Stimulated activated CD8-positive, alpha-beta memory T cell treated with anti-CD3 and anti-CD28 coated beads, Interleukin-7, amount 100 ng/mL, for 48 hours (primary cell): ENCODE measurements around the gene TMEM61.
"Not testable (repeated sequence)": the region's sequence is repeated elsewhere in the genome, so short reads cannot be mapped to it uniquely, and the experiment has no call there.

Source experiments
- DNase-seq, 2 donors: peaks; one replicate each; pipeline ENCODE4 v3.0.0-alpha.2; 2020; ENCODE audit warnings: low read depth in 1 of 2; ENCODE audit errors: extremely low read depth in 1 of 2

TMEM61 gene

DNA sequence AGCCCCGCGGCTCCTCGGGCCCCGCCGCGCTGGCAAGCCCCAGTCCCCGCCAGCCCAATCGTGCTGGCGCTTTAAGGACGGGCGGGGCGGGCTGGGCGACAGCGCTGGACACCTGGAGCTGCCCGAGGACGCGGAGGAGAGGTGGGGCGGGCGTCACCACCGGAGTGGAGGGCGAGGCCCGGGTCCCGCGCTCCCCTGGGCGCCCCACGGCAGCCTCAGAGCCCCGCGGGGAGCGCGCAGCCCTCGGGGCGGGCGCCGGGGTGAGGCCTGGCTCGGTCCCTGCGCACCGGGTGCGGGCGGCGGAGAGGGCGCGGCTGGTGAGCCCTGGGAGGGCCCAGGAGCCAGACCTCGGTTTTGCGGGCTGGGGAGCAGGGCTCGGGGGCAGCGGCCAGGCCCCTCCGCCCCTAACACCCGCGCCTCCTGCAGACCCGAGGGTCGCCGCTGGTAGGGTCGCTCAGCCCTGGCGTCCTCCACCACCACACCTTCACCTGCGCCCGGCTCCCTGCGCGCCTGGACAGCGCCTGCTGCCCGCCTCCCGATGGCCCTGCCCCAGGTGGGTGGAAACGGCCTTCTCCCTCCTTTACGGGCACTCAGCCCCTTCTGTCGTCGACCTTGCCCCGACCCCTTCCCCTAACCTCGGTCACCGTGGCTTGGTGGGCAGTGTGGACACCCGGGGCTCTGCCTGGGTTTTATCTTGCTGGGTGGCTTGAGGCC, at the start of gene TMEM61:
TSS of gene TMEM61 (plus strand) at position 101 of the 714 bp plus-strand sequence. CDS start at position 539, 438 bp downstream.
- no peak for DNase-seq

- DNase-seq, result no peak
Measured at GRCh38 chr1:54931275-54931840, 49.1 kb upstream of the TMEM61 start.

- DNase-seq, result not testable (repeated sequence)
Measured at GRCh38 chr1:54934081-54934480, 46.3 kb upstream of the TMEM61 start.

- no peak for DNase-seq
Measured at GRCh38 chr1:54934869-54935268, 45.6 kb upstream of the TMEM61 start.

- DNase-seq, result no peak
Measured at GRCh38 chr1:54936791-54937190, 43.6 kb upstream of the TMEM61 start.

GRCh38 chr1:54937469-54937868, 43.0 kb upstream of the TMEM61 start:
- no peak for DNase-seq

- not testable (repeated sequence) for DNase-seq
Measured at GRCh38 chr1:54938955-54939354, 41.5 kb upstream of the TMEM61 start.

GRCh38 chr1:54940042-54940441, 40.4 kb upstream of the TMEM61 start:
- DNase-seq, result no peak

- no peak for DNase-seq
Measured at GRCh38 chr1:54942976-54943375, 37.5 kb upstream of the TMEM61 start.

GRCh38 chr1:54944610-54945392, 35.6 kb upstream of the TMEM61 start:
- peak; percentile 14 to 43 for DNase-seq

GRCh38 chr1:54945393-54945936, 35.0 kb upstream of the TMEM61 start:
- DNase-seq, result no peak

- no peak for DNase-seq
Measured at GRCh38 chr1:54947540-54947939, 32.9 kb upstream of the TMEM61 start.

DNA sequence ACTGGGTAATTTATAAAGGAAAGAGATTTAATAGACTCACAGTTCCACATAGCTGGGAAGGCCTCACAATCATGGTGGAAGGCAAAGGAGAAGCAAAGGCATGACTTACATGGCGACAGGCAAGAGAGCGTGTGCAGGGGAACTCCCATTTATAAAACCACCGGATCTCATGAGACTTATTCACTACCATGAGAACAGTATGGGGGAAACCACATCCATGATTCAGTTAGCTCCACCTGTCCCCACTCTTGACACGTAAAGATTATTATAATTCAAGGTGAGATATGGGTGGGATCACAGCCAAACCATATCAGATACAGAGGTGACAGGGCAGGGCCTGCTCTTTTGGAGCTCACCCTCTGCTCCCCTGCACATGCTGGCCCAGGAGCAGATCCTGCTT, 31.4 kb upstream of the TMEM61 start:
- no peak for DNase-seq

DNA sequence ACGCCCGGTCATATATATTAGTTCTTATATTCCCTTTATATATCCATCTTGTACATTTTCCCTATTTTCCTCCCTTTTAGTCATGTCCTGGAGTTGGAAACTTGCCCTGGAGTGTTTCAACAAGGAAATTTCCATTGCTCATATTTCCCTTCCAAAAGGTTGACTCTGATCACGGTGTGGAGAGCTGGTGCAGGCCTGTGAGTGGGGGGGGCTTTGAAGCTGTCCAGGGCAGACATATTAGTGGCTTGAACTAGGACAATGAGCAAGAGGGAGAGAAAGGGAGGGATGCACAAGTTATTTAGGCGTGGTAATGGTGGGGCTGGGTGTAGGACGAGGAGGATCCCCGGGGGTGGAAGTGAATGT, 30.4 kb upstream of the TMEM61 start:
- no peak for DNase-seq

- peak; percentile 10 to 19 for DNase-seq
Measured at GRCh38 chr1:54950369-54951163, 29.9 kb upstream of the TMEM61 start.

- no peak for DNase-seq
Measured at GRCh38 chr1:54951810-54952226, 28.6 kb upstream of the TMEM61 start.

DNA sequence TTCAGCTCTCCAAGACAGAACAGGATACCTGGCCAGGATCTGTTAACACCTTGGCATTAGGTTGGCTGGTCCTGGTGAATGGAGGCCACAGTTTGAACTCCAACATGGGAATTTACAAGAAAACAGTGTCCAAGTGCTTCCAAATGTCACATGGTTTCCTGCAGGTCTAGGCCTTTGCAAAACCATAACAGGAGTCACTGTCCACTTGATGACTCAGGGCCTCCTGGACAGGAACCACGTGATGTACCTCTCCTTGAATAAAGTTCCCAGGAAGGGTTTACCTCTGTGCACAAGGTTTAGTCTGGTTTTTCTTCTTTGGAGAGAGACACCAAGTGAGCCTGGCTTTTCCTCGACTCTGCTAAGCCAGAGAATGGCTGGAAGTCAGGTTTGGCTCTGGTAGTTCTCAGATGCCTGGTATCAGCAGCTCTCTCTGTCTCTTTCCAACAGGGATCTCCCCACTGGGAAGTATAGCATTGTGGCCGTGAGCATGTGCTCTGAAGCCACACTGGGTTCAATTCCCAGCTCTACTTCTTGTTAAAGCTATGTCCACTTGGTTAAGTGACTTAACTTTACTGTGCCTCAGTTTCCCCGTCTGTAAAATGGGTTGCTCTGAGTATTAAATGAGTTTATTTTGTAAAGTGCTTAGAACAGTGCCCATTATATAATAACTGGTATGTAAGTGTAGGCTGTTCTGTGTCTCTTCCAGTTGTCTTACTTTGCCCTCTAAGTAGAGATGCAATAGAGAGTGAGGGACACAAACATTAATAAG, 27.3 kb upstream of the TMEM61 start:
- no peak for DNase-seq

DNA sequence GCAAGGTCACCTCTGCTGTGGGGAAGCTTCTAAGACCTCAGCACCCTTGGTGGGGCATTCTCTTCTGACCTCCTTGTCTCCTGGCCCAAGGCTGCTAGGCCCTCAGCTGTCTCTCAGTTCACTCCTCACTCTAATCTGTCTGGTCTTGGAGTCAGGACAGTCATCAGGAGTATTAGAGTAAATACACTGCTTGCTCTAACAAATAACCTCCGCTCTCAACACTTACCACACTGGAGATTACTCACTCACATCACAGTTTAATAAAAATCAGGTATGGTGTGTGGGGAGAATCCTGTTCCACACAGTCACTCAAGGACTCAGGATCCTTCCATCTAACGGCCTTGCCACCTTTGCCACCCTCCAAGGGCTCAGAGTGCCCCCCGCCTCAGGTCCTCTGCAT, 26.6 kb upstream of the TMEM61 start:
- DNase-seq, result no peak

DNA sequence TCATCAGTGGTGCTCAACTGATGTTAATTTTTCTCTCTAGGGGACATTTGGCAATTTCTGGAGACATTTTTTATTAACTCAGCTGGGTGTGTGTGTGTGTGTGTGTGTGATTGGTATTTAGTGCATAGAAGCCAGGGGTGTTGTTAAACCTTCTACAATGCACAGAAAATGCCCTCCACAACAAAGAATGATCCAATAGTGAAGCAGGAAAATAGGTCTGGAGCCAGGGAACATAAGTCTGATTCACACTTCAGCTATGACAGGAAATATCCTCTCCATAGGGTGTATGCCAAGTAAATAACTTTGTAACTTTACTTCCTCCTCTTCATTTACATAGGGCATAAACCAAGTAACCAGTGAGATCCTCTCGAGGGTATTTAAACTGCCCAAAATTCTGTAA, 25.1 kb upstream of the TMEM61 start:
- no peak for DNase-seq

GRCh38 chr1:54956726-54957125, 23.7 kb upstream of the TMEM61 start:
- no peak for DNase-seq
